ENCODE results near the gene LCOR. TPM values are rescaled to one million over a fixed set of nuclear protein-coding genes. Genes with fewer than 3 reads are reported as not detected.

The LCOR gene
- total and polyA plus RNA-seq, 8 donors, result 2.0 to 61.3 (median 18.0) TPM

- no peak overlapping the region for H3K4me3 ChIP-seq
- H3K27me3 ChIP-seq, result no peaks in the 10 kb centered on the region
- H3K36me3 ChIP-seq, result no peaks in the 10 kb centered on the region
- 64 to 89% (median 81%) methylated on average over 7 of the region's 7 CpGs for WGBS, 5 donors
- H3K4me1 ChIP-seq, result peaks cover 4 to 97% (median 53%) of the 10 kb centered on the region in 4 donors
- H3K27ac ChIP-seq, result no peak overlapping the region
- intact Hi-C loops (cut with DNase I; ENCODE audit: low total_unique reads), result no loop called here
- H3K9me3 ChIP-seq, result no peaks in the 10 kb centered on the region
- DNase-seq, result no peak
- TF ChIP-seq POLR2AphosphoS5 (IDR thresholded peaks at IDR 0.05), result no peak
- TF ChIP-seq, protein P1, sequence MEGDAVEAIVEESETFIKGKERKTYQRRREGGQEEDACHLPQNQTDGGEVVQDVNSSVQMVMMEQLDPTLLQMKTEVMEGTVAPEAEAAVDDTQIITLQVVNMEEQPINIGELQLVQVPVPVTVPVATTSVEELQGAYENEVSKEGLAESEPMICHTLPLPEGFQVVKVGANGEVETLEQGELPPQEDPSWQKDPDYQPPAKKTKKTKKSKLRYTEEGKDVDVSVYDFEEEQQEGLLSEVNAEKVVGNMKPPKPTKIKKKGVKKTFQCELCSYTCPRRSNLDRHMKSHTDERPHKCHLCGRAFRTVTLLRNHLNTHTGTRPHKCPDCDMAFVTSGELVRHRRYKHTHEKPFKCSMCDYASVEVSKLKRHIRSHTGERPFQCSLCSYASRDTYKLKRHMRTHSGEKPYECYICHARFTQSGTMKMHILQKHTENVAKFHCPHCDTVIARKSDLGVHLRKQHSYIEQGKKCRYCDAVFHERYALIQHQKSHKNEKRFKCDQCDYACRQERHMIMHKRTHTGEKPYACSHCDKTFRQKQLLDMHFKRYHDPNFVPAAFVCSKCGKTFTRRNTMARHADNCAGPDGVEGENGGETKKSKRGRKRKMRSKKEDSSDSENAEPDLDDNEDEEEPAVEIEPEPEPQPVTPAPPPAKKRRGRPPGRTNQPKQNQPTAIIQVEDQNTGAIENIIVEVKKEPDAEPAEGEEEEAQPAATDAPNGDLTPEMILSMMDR (IDR thresholded peaks at IDR 0.05), result no peak
- TF ChIP-seq POLR2A (IDR thresholded peaks at IDR 0.05), result no peak
- TF ChIP-seq EP300 (IDR thresholded peaks at IDR 0.05), result no peak
Observed at GRCh38 chr10:96840841-96841518, 8.9 kb downstream of the LCOR start.

DNA sequence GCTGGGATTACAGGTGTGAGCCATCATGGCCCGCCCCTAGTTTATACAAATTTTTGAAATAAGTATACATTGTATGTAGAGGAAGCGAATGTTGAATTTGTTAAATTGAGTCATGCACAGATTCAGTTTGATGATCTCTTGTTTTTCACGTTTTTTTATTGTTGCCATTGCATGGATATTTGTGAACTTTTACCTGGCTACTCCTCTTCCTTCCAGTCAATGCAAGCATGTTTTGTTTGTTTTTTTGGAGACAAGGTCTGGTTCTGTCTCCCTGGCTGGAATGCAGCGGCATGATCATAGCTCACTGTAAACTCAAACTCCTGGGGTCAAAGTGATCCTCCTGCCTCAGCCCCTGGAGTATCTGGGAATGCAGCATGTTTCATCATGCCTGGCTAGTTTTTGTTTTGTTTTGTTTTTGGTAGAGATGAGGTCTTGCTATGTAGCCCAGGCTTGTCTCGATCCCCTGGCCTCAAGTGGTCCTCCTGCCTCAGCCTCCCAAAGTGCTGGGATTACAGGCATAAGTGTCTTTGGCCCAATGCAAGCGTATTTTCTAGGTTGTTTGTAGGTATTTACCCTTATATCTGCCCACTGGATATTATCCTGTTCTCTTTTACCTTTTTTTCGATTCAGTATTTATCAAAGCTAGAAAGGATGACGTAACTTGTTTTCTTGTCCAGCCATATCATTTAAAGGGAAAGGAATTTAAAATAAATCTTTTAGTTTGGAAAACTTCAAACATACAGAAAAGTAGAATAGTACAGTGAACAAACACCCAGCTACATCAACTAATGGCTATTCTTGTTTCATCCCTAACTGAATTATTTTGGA, 11.0 kb downstream of the LCOR start:
- Histone ChIP-seq H3K36me3 (no peaks in the 10 kb centered on the region), H3K9me3 (no peaks in the 10 kb centered on the region), H3K27ac (no peak overlapping the region), H3K27me3 (no peaks in the 10 kb centered on the region), H3K4me3 (no peak overlapping the region), H3K4me1 (peaks cover 3 to 96% (median 57%) of the 10 kb centered on the region in 4 donors)
- 68 to 81% (median 80%) methylated on average over 8 of the region's 8 CpGs for WGBS, 5 donors
- TF ChIP-seq POLR2AphosphoS5 (IDR thresholded peaks at IDR 0.05) (no peak), EP300 (IDR thresholded peaks at IDR 0.05) (no peak), POLR2A (IDR thresholded peaks at IDR 0.05) (no peak)
- TF ChIP-seq, protein P1 (IDR thresholded peaks at IDR 0.05), result no peak
- intact Hi-C loops (cut with DNase I; ENCODE audit: low total_unique reads), result no loop called here
- DNase-seq, result no peak

DNA sequence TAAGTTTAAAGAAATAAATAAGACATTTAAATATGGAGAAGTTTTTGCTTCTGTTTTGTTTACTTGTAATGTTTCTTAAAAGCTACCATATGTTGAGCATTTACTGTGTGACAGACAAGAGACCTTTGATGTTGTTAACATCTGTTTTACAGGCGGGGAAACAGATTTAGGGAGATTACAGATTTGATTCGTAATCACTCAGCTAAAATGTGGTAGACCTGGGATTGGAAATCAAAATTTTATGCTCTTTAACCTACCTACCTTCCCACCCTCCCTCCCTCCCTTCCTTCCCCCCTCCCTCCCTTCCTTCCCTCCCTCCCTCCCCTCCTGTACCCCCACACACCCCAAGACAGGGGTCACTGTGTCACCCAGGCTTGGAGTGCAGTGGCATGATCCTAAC, 11.7 kb downstream of the LCOR start:
- no peaks in the 10 kb centered on the region for H3K9me3 ChIP-seq
- intact Hi-C loops (cut with DNase I; ENCODE audit: low total_unique reads), result no loop called here
- no peaks in the 10 kb centered on the region for H3K27me3 ChIP-seq
- DNase-seq, result no peak
- no peaks in the 10 kb centered on the region for H3K36me3 ChIP-seq
- TF ChIP-seq, protein P1 (IDR thresholded peaks at IDR 0.05), result no peak
- TF ChIP-seq EP300 (IDR thresholded peaks at IDR 0.05) (no peak), POLR2AphosphoS5 (IDR thresholded peaks at IDR 0.05) (no peak), POLR2A (IDR thresholded peaks at IDR 0.05) (no peak)
- no peak overlapping the region for H3K4me3 ChIP-seq
- H3K27ac ChIP-seq, result no peak overlapping the region
- 71 to 93% (median 87%) methylated on average over 2 of the region's 2 CpGs for WGBS, 5 donors
- peaks cover 3 to 95% (median 57%) of the 10 kb centered on the region in 4 donors for H3K4me1 ChIP-seq

- H3K4me3 ChIP-seq, result no peak overlapping the region
- H3K4me1 ChIP-seq, result peaks cover 13 to 84% (median 51%) of the 10 kb centered on the region in 4 donors
- peak overlapping the region in 2 of 5 donors; percentile 14 to 17 for H3K27ac ChIP-seq
- H3K27me3 ChIP-seq, result no peaks in the 10 kb centered on the region
- no peaks in the 10 kb centered on the region for H3K9me3 ChIP-seq
- DNase-seq, result no peak
- no peaks in the 10 kb centered on the region for H3K36me3 ChIP-seq
- WGBS, 5 donors, result 37 to 70% (median 48%) methylated on average over 1 of the region's 1 CpG
- intact Hi-C loops (cut with DNase I; ENCODE audit: low total_unique reads), result no loop called here
- TF ChIP-seq POLR2AphosphoS5 (IDR thresholded peaks at IDR 0.05), result no peak
Observed at GRCh38 chr10:96846395-96846794, 14.3 kb downstream of the LCOR start.
